GM18502 (cell line): ENCODE data around the gene TBRG1.

ENCODE experiments used
- ATAC-seq: cut with Tn5 transposase; IDR thresholded peaks from one replicate; pipeline ENCODE4 v1.9.1; 2021; ENCODE audit warnings: mild to moderate bottlenecking; ENCODE audit not compliant: unreplicated experiment, poor library complexity

TBRG1 gene

DNA sequence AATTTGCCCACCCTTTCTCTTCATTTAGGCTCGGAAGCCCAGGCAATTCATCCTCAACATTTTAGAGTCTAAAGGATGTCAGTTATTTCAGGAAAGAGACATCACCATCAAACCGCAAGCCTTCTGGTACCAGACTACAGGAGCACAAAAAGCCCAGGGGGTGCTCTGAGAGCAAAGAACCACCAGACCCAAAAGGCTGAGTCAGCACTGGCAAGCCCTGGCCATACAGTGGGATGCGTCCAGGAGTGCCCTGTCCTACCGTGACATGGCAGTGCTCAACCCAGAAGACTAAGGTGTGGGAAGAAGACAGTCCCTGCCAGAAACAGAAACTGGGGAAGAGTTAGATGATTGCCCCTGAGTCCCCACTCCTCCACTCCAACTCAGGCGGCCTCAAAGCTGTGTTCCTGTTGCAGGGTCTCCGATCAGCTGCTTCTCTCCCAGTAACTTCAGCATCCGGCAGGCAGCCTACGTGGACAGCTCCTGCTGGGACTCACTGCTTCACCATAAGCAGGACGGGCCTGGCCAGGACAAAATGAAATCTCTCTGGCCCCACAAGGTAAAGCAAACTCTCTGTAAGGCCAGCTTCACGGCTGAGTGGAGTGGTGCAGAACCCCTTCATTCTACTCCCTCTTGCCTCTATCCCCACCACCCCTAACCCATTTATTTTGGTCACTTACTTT is 10.0 kb upstream of the TBRG1 start:
- no peak for ATAC-seq

DNA sequence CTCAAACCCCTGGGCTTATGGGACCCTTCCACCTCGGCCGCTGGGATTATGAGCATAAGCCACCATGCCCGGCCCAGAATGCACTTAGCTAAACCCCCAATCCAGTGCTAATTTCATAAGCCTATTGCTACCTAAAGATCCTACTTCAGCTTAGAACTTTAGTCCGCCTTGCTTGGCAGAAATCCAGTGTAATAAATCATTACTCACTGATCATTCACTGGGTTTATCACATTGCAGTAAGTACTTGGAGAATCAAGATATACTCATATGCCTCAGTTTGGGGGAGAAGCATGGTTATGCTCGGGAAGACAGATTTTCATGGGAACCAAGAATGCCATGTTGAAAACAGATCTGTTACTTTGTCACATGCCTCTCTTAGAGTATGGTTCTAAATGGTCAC is 3.8 kb upstream of the TBRG1 start:
- ATAC-seq: no peak

DNA sequence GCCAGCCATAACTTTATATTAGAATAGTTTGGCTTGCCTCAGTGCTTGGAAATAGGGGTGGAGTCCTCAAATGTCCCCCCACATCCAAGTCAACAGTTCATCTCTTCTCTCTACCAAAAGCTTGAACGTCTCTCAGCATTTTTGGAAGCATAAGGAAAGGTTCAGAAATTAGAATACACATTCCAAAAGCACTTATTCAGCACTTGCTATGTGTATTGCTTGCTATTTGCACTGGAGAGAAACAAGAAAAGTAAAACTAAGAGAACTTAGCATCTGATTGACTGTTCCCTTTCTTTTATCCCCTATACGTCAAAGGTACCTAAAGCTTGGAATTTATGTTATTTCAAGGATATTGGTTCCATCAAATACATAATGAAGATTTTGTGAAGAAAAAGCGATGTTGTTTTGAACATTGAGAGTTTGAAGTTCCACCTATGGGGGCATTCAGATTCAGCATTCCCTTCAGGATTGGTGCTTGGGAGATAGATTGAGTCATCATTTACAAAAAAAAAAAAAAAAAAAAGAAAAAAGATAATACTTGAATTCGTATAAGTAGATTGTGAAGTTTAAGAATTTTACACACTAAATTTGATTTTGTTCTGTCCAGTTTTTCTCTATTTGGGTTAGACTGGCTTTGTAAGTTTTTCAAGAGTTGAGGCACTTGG is 1.3 kb downstream of the TBRG1 start:
- no peak for ATAC-seq

DNA sequence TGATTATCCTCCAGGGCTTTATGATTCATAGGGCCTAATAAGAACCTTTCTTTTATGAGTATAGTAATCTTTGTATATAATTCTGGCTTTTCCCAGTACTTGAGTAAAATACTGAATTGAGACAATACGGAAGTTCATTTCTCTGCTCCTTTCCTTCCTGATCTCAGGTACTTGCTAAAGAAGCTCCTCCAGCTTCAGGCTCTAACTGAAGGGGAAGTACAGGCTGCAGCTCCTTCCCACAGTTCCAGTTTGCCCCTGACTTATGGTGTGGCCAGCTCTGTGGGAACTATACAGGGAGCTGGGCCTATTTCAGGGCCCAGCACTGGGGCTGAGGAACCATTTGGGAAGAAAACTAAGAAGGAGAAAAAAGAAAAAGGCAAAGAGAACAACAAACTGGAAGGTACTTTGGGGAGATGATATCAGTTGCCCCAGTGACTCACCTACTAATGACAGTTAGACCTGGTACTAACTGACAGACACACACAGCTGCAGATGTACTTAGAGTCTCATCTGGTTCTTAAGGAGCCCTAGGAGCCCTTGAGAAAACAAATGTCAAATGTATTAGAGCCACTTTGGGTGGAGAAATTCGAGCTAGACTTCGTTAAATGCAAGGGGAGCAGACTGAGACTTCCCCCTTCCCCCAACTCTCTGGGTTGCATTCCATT is 3.0 kb downstream of the TBRG1 start:
- ATAC-seq: no peak

DNA sequence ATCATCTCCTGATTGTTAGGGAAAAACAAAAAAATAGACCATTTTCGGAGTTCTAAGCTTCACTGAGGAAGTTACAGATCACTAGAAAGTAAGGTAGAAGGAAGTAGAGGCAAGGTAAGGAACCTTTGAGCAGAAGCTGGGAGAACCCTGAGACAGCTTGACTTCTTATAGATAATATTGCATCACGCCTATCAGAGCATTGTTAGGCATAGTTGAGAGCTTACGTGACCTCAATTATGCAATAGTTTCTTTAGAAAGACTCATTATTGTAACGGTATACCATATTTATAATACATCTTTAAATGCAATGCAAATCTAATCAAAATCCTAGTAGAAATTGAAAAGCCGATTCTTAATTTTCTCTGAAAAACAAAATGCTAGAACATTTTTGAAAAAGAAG is 4.9 kb downstream of the TBRG1 start:
- no peak for ATAC-seq

DNA sequence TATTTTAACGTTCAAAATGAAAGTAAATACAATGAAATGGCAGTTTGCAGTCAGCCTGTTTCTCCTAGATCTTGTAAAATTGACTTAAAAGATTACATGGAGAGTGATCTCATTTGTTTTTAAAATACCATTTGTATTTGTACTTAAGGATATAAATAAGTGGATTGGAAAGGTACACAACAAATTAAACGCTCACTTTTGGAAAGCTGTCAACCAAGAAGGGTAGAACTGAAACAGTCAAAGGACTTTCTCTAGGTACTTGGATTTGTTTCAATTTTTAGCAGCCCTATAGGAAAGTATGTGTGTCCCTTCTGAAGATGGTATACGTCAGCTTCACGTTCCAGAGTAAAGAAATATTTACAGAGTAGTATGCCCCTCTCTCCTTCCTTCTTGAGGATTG is 7.3 kb downstream of the TBRG1 start:
- no peak for ATAC-seq

DNA sequence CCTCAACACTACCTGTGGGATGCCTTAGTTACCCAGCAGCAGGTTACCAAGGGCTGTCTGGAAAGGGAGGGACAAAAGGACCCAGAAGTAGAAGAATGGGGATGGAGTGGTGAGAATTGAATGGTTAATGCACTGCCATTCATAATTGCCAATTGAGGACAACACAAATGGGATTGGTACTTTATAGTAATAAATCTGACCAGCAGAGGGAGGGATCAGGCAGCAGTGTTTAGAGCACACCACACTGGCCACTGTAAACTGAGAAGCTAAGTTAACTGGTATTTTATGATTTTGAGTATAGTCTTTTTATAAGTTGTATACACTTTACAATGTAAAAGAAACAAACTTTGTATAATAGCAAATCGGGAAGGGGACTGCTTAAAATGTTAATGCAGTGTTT is 10.7 kb downstream of the TBRG1 start:
- ATAC-seq: no peak

DNA sequence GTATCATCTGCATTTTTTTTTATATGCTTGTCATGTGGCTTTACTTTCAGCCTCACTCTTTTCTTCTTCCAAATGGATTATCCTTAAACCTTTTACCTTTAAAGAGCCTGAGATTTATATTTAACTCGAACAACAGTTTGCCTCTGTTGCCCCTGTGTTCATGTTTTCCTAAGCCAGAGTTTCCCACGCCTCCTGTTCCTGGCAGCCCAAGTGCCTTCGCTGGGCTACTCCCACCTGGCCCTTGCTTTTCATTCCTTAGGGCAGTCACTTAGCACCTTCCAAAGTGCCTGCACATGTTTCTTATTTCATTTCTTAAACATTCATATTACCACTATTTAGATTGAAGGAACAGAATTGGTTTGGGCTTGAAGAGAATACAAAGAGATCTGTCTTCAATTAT is 13.3 kb downstream of the TBRG1 start:
- no peak for ATAC-seq

DNA sequence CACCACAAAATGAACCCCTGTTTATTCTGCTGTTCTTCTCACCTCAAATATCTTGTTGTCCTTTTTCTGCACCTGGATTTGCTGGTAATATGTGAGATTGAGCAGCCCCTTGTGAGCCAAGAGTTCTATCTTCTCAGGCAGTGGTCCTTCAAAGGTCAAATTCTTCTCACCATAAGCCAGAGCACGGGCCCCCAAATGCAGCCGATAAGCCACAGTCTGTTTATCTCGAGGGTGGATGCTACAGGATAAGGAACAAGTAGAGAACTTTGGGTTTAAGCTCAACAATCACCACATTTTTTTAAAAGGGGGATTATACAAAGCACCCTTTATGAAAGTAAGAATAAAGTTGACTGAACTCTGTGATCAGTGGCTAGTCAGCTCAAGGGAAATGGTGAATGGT is 15.8 kb downstream of the TBRG1 start:
- no peak for ATAC-seq

DNA sequence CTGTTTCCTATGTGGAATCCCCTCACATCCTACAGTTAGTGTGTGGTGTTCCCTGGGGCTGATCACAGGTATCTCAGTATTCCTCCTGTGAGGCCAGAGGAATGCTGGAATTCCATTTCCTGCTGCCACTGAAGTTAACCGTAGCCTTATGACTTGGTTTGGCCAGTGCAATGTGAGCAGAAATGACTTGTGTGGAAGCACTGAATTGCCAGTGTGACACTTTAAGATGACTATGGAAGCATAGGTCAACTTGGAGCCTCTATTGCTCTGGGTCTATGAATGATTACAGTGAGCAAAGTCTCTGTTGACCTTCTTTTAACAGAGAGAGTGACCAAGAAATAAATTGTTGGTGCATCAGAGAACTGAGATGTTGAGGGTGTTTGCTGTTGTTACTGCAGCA is 16.5 kb downstream of the TBRG1 start:
- ATAC-seq: no peak

DNA sequence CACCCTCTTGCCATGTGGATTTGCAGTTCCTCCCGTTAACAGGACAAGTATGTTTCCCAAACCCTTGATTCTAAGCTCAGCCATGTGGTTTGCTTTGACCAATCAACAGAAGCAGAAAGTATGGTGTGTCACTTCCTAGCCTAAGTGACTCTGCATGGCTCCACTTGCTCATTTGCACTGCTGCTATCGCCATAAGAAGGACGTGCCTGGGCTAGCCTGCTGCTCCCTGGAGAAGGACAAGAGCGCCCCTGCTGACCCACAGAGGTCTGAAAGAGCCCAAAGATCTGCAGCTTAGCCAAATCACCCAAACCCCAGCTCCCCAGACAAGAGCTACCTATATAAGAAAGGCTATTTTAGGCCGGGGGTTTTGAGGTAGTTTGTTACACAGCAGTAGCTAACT is 18.0 kb downstream of the TBRG1 start:
- ATAC-seq: no peak

DNA sequence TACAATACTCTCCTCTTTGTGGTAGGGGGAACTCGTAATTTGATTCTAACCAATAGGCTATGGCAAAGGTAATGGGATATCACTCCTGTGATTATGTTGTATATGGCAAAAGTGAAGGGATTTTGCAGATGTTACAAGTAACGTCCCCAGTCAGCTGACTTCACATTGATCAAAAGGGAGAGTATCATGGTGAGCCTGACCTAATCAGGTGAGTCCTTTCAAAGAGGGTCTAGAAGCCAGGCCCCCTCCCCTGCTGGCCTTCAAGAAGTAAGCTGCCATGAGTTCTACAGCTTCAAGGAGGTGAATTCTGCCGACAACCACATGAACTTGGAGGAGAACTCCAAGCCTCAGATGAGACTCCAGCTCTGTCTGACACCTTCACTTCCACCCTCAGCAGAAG is 20.0 kb downstream of the TBRG1 start:
- no peak for ATAC-seq

DNA sequence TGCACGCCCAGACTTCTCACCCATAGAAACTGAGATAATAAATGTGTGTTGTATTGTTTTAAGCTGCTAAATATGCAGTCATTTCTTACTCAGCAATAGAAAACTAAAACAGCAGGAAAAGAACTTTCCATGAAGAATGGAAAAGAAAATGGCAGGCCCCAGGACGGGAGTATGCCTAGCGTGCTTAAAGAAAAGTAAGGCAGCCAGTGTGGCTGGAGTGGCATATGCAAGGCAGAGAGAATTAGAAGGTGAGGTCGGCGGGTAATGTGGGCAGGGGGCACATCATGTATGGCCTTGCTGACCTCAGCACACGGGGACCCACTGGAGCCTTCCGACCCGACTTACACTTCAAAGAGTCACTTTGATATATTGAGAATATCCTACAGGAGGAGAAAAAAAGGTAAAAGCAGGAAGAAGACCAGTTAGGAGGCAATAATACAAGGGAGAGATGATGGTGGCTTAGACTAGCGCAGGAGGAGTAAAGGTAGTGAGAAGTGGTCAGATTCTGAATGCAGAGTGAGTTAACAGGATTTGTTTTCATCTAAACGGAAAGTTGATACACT is 20.5 kb downstream of the TBRG1 start:
- ATAC-seq: no peak

DNA sequence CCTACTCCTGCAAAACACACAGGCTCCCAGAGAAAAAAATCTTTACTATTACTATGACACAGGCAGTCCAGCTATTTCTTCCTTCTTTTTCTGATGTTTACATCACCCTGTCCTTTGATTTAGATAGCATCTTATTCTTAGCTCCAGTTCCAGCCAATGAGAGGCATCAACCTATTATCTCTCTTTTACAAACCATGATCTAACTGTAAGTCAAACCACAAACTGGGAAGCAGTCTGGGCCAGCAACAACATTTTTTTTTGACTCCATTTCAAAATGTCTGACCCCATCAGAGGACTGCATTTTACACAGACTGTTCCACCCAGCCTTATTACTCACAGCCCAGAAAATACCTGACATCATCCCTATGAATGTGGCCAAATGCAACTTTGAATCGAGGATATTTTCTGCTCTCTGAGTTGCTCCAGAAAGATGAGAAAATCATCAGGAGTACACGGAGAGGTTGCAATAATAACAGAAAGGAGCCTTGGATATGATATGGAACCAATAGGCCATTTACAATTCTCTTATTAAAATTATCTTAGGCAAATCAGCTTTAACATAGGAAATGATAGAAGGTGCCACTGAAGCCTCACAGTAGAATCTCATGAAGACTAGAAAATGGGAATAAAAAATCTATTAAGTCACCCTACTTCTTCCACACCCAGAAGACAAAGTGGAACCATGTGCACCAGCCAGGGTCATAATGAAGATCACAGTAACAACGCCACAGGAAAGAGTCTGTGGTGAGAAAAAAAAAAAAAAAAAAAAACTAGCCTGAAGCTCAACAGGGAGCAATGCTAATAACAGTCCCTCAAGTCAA is 21.2 kb downstream of the TBRG1 start:
- ATAC-seq: no peak

DNA sequence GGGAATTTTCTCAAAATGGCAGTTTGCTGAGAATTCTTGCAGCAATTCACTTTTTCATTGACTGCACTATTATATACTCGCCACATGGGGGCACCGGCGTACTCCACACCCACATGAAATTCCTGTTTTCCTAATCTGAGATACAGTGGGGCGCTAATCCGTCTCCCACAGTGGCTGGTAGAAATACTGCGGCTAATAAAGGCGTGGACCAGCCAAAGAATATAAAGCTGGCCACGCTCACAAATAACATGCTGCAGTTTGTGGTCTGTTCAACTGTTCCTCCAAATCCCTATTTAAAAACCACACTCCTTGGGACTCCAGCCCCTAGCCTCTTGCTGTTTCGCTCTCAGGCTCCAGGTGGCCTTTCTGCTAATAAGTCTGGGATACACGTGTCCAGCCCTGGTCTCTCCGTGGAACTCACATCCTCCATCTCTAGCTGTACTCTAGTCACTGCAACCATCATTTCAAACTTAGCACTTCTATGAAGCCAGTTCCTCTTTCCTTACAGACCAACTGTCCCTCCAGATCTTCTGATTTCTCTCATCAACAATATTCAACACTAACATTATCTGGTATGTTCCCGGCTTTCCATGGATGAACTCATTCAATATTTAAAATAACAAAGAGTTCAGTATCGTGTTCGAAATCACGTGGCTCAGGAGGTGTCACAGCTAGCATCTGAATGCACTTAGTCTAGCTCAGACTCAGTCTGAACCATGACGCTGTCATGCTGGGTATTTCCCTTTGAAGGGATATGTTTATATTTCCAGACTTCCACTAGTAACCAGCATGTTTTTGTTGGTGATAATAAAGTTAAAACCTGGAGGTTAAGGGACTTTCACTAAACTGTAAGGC is 22.0 kb downstream of the TBRG1 start:
- peak; percentile 65 for ATAC-seq

DNA sequence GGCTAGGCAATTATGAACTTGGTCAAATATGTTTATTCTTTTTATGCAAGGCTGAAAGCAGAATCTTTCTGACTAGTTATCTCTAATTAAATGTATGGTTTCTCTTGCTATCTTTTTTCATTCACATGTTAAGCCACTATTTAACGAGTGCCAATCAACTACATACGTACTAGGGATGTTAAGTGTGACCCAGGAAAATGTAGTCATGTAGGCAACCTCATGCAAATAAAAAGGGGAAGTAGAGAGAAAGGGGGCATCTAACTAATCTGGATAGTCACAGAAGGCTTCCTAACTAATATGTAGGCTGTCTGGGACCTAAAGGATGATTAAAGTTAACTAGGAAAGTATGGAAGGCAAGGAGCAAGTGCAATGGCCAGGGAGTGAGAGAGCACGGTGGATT is 23.5 kb downstream of the TBRG1 start:
- no peak for ATAC-seq

DNA sequence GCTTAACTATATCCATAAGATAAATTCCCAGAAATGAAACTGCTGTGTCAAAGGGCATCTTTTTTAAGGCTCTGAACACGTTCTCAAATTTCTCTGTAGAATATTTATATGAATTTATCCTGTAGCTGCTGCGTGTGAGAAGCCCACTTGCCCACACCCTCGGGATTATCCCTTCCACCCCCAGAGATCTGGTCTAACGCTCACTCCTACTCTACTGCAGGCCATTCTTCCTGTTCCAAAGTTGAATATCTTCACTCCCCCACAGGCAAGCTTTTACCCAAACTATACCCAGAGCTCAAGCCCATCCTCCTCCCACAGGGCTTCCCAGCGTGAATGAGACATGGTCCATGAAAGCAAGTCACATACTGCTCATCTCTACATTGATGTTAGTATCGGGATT is 25.9 kb downstream of the TBRG1 start:
- no peak for ATAC-seq

DNA sequence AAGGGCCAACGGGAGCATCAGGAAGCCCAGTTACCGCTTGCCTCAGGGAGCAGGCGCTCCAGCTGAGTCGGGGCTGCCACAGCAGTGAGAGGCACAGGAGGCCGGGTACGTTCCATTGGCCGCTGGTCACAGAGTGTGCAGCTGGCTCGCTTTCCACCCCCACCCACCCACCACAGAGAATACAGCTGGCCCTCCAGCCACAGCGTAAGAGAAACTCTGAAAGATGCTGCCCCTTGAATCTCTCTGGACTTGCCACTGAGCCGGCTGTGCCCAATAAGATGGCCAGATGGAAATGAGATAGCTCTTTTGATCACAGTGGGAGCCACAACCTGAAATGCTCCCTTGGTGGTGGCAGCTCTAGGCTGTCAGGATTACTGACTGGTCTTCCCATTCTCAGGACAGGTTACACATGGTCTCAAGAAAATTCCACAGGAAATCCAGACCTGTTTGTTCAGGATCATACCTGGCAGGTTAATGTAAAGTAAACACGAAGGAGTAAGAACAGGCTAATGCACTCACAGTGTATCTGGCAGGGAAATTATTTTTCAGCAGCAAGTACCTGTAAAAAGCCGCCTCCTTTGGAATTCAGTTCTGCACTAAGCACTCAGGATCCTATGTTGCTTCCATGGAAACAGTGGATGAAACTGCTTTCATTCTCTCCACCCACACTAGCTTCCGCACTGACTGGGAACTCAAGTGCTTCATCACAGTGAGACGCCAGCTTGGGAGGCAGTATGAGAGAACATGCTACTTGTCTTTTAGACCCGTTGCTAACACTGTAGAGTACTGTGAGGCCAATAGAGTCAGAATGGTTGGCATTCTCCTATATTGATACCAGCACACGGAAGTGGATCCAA is 34.3 kb downstream of the TBRG1 start:
- no peak for ATAC-seq

DNA sequence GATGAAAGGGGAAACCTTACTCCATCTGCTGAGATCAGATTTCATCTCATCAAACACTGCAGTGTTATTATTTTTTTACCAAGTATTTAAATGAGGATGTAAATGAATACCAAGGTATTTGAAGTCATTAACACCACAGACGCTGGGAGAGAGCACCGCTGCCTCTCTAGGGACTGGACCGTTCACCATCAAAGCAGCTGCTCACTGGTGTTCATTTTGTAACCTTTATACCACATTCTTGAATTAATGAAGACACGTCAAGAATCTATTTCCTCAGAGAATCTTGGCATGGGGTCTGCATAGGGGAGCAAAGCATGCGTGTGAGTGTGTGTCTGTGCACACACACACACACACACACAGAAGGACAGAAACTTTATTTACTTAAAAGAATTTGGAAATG is 35.2 kb downstream of the TBRG1 start:
- no peak for ATAC-seq
